HG03095 (cell line): ENCODE measurements around the gene PPIA.
A peak's percentile ranks its signal among the peaks of the same experiment; 100 is the strongest.
"Not testable (repeated sequence)": the region's sequence is repeated elsewhere in the genome, so short reads cannot be mapped to it uniquely, and the experiment has no call there.

Experiments used
- ATAC-seq: cut with Tn5 transposase; IDR thresholded peaks from one replicate; pipeline ENCODE4 v1.9.1; 2021; ENCODE audit warnings: moderate library complexity; ENCODE audit not compliant: unreplicated experiment

PPIA gene

GRCh38 chr7:44762726-44763522 is 33.6 kb upstream of the PPIA start:
- ATAC-seq, result no peak

- ATAC-seq, result no peak
Measured at GRCh38 chr7:44764081-44764480, 32.4 kb upstream of the PPIA start.

- ATAC-seq, result no peak
Measured at GRCh38 chr7:44764665-44765578, 31.6 kb upstream of the PPIA start.

- ATAC-seq, result no peak
Measured at GRCh38 chr7:44765579-44766415, 30.7 kb upstream of the PPIA start.

- ATAC-seq, result no peak
Measured at GRCh38 chr7:44766416-44766801, 30.1 kb upstream of the PPIA start.

GRCh38 chr7:44767134-44767911 is 29.2 kb upstream of the PPIA start:
- ATAC-seq, result no peak

- peak; percentile 68 for ATAC-seq
Measured at GRCh38 chr7:44767912-44768627, 28.4 kb upstream of the PPIA start.

- no peak for ATAC-seq
Measured at GRCh38 chr7:44768628-44769371, 27.7 kb upstream of the PPIA start.

GRCh38 chr7:44769376-44769775 is 27.1 kb upstream of the PPIA start:
- ATAC-seq, result no peak

- peak; percentile 51 for ATAC-seq
Measured at GRCh38 chr7:44769776-44770294, 26.6 kb upstream of the PPIA start.

GRCh38 chr7:44771358-44771757 is 25.1 kb upstream of the PPIA start:
- ATAC-seq, result no peak

- no peak for ATAC-seq
Measured at GRCh38 chr7:44772440-44772839, 24.0 kb upstream of the PPIA start.

- ATAC-seq, result no peak
Measured at GRCh38 chr7:44772867-44773266, 23.6 kb upstream of the PPIA start.

GRCh38 chr7:44774486-44774885 is 22.0 kb upstream of the PPIA start:
- not testable (repeated sequence) for ATAC-seq

- ATAC-seq, result no peak
Measured at GRCh38 chr7:44775383-44776107, 20.9 kb upstream of the PPIA start.

GRCh38 chr7:44776211-44776610 is 20.3 kb upstream of the PPIA start:
- no peak for ATAC-seq

GRCh38 chr7:44782460-44782859 is 14.0 kb upstream of the PPIA start:
- no peak for ATAC-seq

GRCh38 chr7:44783407-44783806 is 13.1 kb upstream of the PPIA start:
- ATAC-seq, result no peak
